ENCODE measurements around the gene GPR143. TPM values are rescaled to one million over a fixed set of nuclear protein-coding genes. Genes with fewer than 3 reads are reported as not detected.

The GPR143 gene
- total and polyA plus RNA-seq, 9 of the 15 experiments (the other 6 are each of a cell fraction or from before 2014, with no cell fraction given) = not detected

DNA sequence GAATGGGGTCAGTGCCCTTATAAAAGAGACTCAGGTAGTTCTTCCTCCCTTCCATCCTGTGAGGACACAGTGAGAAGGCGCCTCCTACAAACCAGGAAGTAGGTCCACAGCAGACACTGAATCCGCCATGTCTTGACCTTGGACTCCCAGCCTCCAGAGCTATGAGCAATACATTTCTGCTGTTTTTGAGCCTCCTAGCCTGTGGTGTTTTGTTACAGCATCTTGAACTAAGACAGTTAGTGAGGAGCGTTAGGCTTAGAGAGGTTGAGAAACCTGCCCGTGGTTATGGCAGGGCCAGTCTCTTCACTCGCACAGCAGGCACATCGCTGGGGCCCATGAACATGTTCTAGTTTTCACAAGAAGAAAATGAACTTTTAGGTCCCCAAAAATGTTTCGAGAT lies 40.3 kb upstream of the GPR143 start:
- FAIRE-seq (no peak), DNase-seq (ENCODE audit: extremely low read depth in 1 of 4, low spot score in 3 of 4) (no peak), ATAC-seq (no peak)
- no peaks in the 10 kb centered on the region for H3K9me3 ChIP-seq (replicated peaks; ENCODE audit: control insufficient read depth, insufficient read depth, low read depth, low read length)
- H3K27me3 ChIP-seq (ENCODE audit: control insufficient read depth in 2 of 2, insufficient read depth in 2 of 2, low read length in 2 of 2) = peaks cover 0 to 5% of the 10 kb centered on the region in 2 experiments; a peak in 1 of 5 replicates
- WGBS (ENCODE audit: insufficient coverage, low coverage, missing lambda C conversion rate) = 11% methylated on average over 4 of the region's 7 CpGs
- no peaks in the 10 kb centered on the region for H3K36me3 ChIP-seq (ENCODE audit: control insufficient read depth, insufficient read depth, low read length)
- H3K27ac ChIP-seq (ENCODE audit: extremely low read depth, low read depth, low read length) = no peak overlapping the region
- H2AFZ ChIP-seq (ENCODE audit: low read depth, low read length) = no peak overlapping the region
- H3K9me1 ChIP-seq (ENCODE audit: control insufficient read depth, insufficient read depth, low read length) = no peaks in the 10 kb centered on the region
- POLR2A ChIA-PET = no interaction called here
- no peak overlapping the region for H3K4me3 ChIP-seq
- TF ChIP-seq, protein P1, sequence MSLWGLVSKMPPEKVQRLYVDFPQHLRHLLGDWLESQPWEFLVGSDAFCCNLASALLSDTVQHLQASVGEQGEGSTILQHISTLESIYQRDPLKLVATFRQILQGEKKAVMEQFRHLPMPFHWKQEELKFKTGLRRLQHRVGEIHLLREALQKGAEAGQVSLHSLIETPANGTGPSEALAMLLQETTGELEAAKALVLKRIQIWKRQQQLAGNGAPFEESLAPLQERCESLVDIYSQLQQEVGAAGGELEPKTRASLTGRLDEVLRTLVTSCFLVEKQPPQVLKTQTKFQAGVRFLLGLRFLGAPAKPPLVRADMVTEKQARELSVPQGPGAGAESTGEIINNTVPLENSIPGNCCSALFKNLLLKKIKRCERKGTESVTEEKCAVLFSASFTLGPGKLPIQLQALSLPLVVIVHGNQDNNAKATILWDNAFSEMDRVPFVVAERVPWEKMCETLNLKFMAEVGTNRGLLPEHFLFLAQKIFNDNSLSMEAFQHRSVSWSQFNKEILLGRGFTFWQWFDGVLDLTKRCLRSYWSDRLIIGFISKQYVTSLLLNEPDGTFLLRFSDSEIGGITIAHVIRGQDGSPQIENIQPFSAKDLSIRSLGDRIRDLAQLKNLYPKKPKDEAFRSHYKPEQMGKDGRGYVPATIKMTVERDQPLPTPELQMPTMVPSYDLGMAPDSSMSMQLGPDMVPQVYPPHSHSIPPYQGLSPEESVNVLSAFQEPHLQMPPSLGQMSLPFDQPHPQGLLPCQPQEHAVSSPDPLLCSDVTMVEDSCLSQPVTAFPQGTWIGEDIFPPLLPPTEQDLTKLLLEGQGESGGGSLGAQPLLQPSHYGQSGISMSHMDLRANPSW (CRISPR knock-in tag; IDR thresholded peaks at IDR 0.05) = no peak
- TF ChIP-seq WHSC1 (IDR thresholded peaks at IDR 0.05; ENCODE audit: low read length) (no peak), MXI1 (IDR thresholded peaks at IDR 0.05; ENCODE audit: low read depth, low read length) (no peak), ARNT (IDR thresholded peaks at IDR 0.05) (no peak), PHF8 (IDR thresholded peaks at IDR 0.05; ENCODE audit: borderline replicate concordance, low read length) (no peak)
- TF ChIP-seq, protein P2, sequence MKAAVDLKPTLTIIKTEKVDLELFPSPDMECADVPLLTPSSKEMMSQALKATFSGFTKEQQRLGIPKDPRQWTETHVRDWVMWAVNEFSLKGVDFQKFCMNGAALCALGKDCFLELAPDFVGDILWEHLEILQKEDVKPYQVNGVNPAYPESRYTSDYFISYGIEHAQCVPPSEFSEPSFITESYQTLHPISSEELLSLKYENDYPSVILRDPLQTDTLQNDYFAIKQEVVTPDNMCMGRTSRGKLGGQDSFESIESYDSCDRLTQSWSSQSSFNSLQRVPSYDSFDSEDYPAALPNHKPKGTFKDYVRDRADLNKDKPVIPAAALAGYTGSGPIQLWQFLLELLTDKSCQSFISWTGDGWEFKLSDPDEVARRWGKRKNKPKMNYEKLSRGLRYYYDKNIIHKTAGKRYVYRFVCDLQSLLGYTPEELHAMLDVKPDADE (conservative IDR thresholded peaks at IDR 0.05; ENCODE audit: control insufficient read depth, low read depth, low read length) = no peak
- H3K4me2 ChIP-seq (ENCODE audit: insufficient read depth, low read length) = no peak overlapping the region
- CTCF ChIA-PET (ENCODE audit: low intra/inter-chr PET ratio) = no interaction called here
- in situ Hi-C loops (cut with MboI) = no loop called here
- H3K9ac ChIP-seq (ENCODE audit: insufficient read depth in 1 of 2, low read depth in 2 of 2, low read length in 2 of 2) = no peak overlapping the region
- no peaks in the 10 kb centered on the region for H3K4me1 ChIP-seq (replicated peaks in 1 of 2; ENCODE audit: control insufficient read depth in 2 of 2, insufficient read depth in 2 of 2, low read length in 2 of 2)
- H4K20me1 ChIP-seq (replicated peaks; ENCODE audit: control insufficient read depth, insufficient read depth, low read length) = no peaks in the 10 kb centered on the region
- intact Hi-C loops (cut with micrococcal nuclease) = no loop called here
- H3K79me2 ChIP-seq (ENCODE audit: control insufficient read depth, insufficient read depth, low read length) = no peaks in the 10 kb centered on the region
- BruUV-seq (replicated peaks) = no TSS peak
